Right lobe of liver (tissue), 4 donors: ENCODE data around the gene CHST2.

Experiments
- POLR2A ChIP-seq: fragments of 450-650 bp; IDR thresholded peaks from one replicate; pipeline ENCODE4 v1.6.1; 2017; ENCODE audit warnings: antibody characterized with exemption, mild to moderate bottlenecking
- TF ChIP-seq, protein P1 (sequence below), 4 donors: fragments of 200-600 bp in 3 of 4; fragments of 450-650 bp in 1 of 4; IDR thresholded peaks; one replicate each; pipeline versions ENCODE4 v1.5.1 to v1.8.0; 2016 to 2022; ENCODE audit warnings: antibody characterized with exemption in 4 of 4, mild to moderate bottlenecking in 2 of 4
- donor health status: DM: no; HTN: no; CAD: no.
- donor health status: DM: no; HTN: no; CAD: no.
- donor health status: DM: no; HTN: yes; CAD: no.

DNA sequence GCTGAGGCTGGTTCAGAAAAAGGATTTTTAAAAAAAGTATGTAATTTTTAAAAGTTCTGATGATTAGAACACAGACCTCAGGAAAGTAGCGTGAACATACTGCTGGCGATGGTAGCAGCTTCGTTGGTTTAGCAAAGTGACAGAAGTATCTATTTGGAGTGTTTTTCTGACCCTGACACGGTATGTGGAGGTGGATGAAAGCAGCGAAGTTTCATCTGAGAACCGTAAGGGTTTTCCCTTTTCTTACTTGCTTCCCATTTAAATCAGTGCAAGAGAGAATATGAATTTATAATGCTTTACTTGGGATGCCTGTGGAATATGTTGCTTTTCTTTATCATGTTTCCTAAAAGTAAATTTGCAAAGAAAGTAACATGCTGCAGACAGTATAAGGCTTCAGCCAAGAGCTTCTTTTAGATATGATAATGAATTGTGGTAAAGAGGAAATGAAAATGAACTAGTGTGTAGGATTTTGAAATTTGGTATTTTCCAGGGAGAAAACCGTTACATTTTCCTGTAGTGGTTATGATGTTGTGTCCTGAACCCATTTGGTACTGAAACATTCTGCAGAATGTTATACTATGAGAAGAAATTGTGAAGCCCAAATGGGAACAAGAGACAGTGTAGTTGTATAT is 3.9 kb downstream of the CHST2 start:
- no peak for TF ChIP-seq POLR2A
- TF ChIP-seq, protein P1, sequence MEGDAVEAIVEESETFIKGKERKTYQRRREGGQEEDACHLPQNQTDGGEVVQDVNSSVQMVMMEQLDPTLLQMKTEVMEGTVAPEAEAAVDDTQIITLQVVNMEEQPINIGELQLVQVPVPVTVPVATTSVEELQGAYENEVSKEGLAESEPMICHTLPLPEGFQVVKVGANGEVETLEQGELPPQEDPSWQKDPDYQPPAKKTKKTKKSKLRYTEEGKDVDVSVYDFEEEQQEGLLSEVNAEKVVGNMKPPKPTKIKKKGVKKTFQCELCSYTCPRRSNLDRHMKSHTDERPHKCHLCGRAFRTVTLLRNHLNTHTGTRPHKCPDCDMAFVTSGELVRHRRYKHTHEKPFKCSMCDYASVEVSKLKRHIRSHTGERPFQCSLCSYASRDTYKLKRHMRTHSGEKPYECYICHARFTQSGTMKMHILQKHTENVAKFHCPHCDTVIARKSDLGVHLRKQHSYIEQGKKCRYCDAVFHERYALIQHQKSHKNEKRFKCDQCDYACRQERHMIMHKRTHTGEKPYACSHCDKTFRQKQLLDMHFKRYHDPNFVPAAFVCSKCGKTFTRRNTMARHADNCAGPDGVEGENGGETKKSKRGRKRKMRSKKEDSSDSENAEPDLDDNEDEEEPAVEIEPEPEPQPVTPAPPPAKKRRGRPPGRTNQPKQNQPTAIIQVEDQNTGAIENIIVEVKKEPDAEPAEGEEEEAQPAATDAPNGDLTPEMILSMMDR (IDR thresholded peaks at IDR 0.05): no peak
